ENCODE data around the gene GADD45A. TPM values are rescaled to one million over a fixed set of nuclear protein-coding genes. Genes with fewer than 3 reads are reported as not detected.

The GADD45A gene
- polyA plus RNA-seq, 12 donors = 13.2 to 34.9 (median 16.4) TPM; not detected in 1

Other genes with a start within 250 kb of the GADD45A start
- 100 to 1,000 TPM in 1 of 12 donors, 10 to 100 TPM in 11; 42.2 to 255 (median 56.9) TPM for gene GNG12, start 148.3 kb downstream of the GADD45A start, polyA plus RNA-seq (ENCODE audit: insufficient read length in 12 of 12)